GM12875 (cell line): ENCODE data around the gene IFNG.
"Not testable (repeated sequence)": the region's sequence is repeated elsewhere in the genome, so short reads cannot be mapped to it uniquely, and the experiment has no call there.

Experiments used
- H3K4me3 ChIP-seq: one replicate; pipeline ENCODE4 v1.5.1; 2011; ENCODE audit warnings: low read depth, low read length, control low read depth
- CTCF ChIP-seq: IDR thresholded peaks from 2 replicates; pipeline ENCODE4 v1.5.1; 2011; ENCODE audit warnings: low read depth, mild to moderate bottlenecking, control low read depth, inconsistent platforms, low read length, moderate library complexity, borderline replicate concordance; ENCODE audit not compliant: insufficient read depth

The IFNG gene

GRCh38 chr12:68177562-68177961 is 18.0 kb upstream of the IFNG start:
- H3K4me3 ChIP-seq = no peak overlapping the region
- no peak for TF ChIP-seq CTCF

GRCh38 chr12:68176257-68176656 is 16.7 kb upstream of the IFNG start:
- TF ChIP-seq CTCF = no peak

GRCh38 chr12:68175557-68176061 is 16.1 kb upstream of the IFNG start:
- no peak for TF ChIP-seq CTCF
- H3K4me3 ChIP-seq = peak overlapping the region; percentile 5

More at GRCh38 chr12:68176257-68176656, 16.7 kb upstream of the IFNG start:
- no peak overlapping the region for H3K4me3 ChIP-seq

- H3K4me3 ChIP-seq = not testable (repeated sequence)
Observed at GRCh38 chr12:68174761-68175160, 15.2 kb upstream of the IFNG start.

- H3K4me3 ChIP-seq = no peak overlapping the region
- no peak for TF ChIP-seq CTCF
Observed at GRCh38 chr12:68173792-68174191, 14.3 kb upstream of the IFNG start.

- TF ChIP-seq CTCF = no peak
- H3K4me3 ChIP-seq = no peak overlapping the region
Observed at GRCh38 chr12:68170726-68171125, 11.2 kb upstream of the IFNG start.

- no peak overlapping the region for H3K4me3 ChIP-seq
- TF ChIP-seq CTCF = no peak
Observed at GRCh38 chr12:68169213-68169889, 9.8 kb upstream of the IFNG start.
